ENCODE data around the gene DLX2. TPM values are rescaled to one million over a fixed set of nuclear protein-coding genes. Genes with fewer than 3 reads are reported as not detected.
A peak's percentile ranks its signal among the peaks of the same experiment; 100 is the strongest.
"Not testable (repeated sequence)": the region's sequence is repeated elsewhere in the genome, so short reads cannot be mapped to it uniquely, and the experiment has no call there.

Gene DLX2
- total RNA-seq, 4 donors from 2014 or later, result not detected

DNA sequence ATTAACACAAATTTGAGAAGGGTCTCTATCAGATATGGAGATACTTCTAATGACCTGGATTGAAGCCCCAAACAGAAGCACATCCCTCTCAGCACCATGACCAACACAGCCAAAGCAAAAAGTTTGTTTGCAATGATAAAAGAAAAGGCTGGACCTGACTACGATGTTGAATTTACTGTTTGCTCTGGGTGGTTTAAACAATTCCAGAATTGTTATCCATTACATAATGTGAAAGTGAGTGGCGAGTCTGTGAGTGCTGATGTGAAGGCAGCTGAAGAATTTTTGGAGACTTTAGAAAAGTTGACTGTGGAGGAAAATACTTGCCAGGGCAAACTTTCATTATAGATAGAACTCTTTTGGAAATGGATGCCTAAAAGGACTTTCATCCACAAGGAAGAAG is 17.4 kb upstream of the DLX2 start:
- Histone ChIP-seq H3K9me3 (no peaks in the 10 kb centered on the region), H3K27ac (no peak overlapping the region), H3K36me3 (no peaks in the 10 kb centered on the region), H3K4me3 (no peak overlapping the region), H3K27me3 (no peaks in the 10 kb centered on the region), H3K4me1 (no peaks in the 10 kb centered on the region)
- no peak for DNase-seq
- TF ChIP-seq, protein P1, sequence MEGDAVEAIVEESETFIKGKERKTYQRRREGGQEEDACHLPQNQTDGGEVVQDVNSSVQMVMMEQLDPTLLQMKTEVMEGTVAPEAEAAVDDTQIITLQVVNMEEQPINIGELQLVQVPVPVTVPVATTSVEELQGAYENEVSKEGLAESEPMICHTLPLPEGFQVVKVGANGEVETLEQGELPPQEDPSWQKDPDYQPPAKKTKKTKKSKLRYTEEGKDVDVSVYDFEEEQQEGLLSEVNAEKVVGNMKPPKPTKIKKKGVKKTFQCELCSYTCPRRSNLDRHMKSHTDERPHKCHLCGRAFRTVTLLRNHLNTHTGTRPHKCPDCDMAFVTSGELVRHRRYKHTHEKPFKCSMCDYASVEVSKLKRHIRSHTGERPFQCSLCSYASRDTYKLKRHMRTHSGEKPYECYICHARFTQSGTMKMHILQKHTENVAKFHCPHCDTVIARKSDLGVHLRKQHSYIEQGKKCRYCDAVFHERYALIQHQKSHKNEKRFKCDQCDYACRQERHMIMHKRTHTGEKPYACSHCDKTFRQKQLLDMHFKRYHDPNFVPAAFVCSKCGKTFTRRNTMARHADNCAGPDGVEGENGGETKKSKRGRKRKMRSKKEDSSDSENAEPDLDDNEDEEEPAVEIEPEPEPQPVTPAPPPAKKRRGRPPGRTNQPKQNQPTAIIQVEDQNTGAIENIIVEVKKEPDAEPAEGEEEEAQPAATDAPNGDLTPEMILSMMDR (IDR thresholded peaks at IDR 0.05), result no peak
- no peak for TF ChIP-seq POLR2A (IDR thresholded peaks at IDR 0.05)

DNA sequence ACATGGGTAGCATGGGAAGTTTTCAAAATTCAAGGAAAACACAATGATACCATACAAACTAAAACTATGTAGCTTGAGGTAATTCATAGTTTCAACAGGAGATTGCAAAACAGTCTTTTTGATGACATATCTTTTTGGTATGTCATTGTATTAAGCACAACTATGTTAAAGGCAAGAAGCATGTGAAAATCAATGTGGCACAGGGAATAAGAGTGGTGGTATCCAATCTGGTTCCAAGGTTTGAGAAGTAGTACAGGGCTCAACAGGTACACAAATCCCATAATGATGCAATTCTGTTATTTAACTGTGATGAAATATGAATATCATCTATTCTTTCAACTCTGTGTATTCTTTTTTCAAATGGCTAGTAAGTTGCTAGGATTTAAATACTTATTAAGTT is 16.4 kb upstream of the DLX2 start:
- H3K4me1 ChIP-seq, result no peaks in the 10 kb centered on the region
- H3K9me3 ChIP-seq, result no peaks in the 10 kb centered on the region
- H3K27ac ChIP-seq, result no peak overlapping the region
- no peak for TF ChIP-seq POLR2A (IDR thresholded peaks at IDR 0.05)
- TF ChIP-seq, protein P1 (IDR thresholded peaks at IDR 0.05), result no peak
- no peaks in the 10 kb centered on the region for H3K36me3 ChIP-seq
- no peaks in the 10 kb centered on the region for H3K27me3 ChIP-seq
- no peak for DNase-seq
- no peak overlapping the region for H3K4me3 ChIP-seq

- TF ChIP-seq, protein P1 (IDR thresholded peaks at IDR 0.05), result no peak
- TF ChIP-seq POLR2A (IDR thresholded peaks at IDR 0.05), result no peak
- Histone ChIP-seq H3K4me3 (no peak overlapping the region), H3K4me1 (no peaks in the 10 kb centered on the region), H3K36me3 (no peaks in the 10 kb centered on the region), H3K27ac (no peak overlapping the region), H3K27me3 (no peaks in the 10 kb centered on the region), H3K9me3 (no peaks in the 10 kb centered on the region)
- DNase-seq, result no peak
These were observed 13.4 kb upstream of the DLX2 start for GRCh38 chr2:172116107-172116506.

GRCh38 chr2:172114579-172114978 is 11.9 kb upstream of the DLX2 start:
- TF ChIP-seq, protein P1 (IDR thresholded peaks at IDR 0.05), result no peak
- no peak for TF ChIP-seq POLR2A (IDR thresholded peaks at IDR 0.05)
- H3K9me3 ChIP-seq, result no peaks in the 10 kb centered on the region
- DNase-seq, result no peak
- no peak overlapping the region for H3K4me3 ChIP-seq
- no peaks in the 10 kb centered on the region for H3K36me3 ChIP-seq
- no peak overlapping the region for H3K27ac ChIP-seq
- H3K4me1 ChIP-seq, result no peaks in the 10 kb centered on the region
- H3K27me3 ChIP-seq, result no peaks in the 10 kb centered on the region

DNA sequence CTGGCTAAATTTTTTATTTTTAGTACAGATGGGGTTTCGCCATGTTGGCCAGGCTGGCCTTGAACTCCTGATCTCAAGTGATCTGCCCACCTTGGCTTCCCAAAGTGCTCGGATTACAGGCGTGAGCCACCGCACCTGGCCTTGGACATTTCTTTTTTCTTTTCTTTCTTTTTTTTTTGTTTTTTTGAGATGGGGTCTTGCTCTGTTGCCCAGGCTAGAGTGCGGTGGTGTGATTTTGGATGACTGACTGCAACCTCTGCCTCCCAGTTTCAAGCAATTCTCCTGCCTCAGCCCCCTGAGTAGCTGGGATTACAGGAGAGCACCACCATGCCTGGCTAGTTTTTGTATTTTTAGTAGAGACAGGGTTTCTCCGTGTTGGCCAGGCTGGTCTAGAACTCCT is 11.5 kb upstream of the DLX2 start:
- not testable (repeated sequence) for H3K4me1 ChIP-seq, H3K36me3 ChIP-seq, H3K27me3 ChIP-seq, H3K9me3 ChIP-seq, H3K27ac ChIP-seq, DNase-seq, H3K4me3 ChIP-seq

- H3K27me3 ChIP-seq, result no peaks in the 10 kb centered on the region
- TF ChIP-seq, protein P1 (IDR thresholded peaks at IDR 0.05), result peak in 4 of 6 experiments; percentile 11 to 34 (median 20)
- TF ChIP-seq POLR2A (IDR thresholded peaks at IDR 0.05), result no peak
- H3K4me1 ChIP-seq, result no peaks in the 10 kb centered on the region
- no peak overlapping the region for H3K27ac ChIP-seq
- no peak overlapping the region for H3K4me3 ChIP-seq
- no peak for DNase-seq
- H3K36me3 ChIP-seq, result no peaks in the 10 kb centered on the region
- H3K9me3 ChIP-seq, result no peaks in the 10 kb centered on the region
These were observed 10.9 kb upstream of the DLX2 start for GRCh38 chr2:172113617-172114016.

Measured in Peyer's patch (tissue), 4 donors.